HEK293 (cell line): ENCODE data around the gene NAA80.

Experiments
- CTCF ChIA-PET: fragments of 350-600 bp; formaldehyde crosslinking; extraction: SDS; loops from one replicate; lab custom pipeline; 2021; ENCODE audit warnings: antibody characterized with exemption; lab: Yijun Ruan, JAX
- POLR2A ChIA-PET: fragments of 300-600 bp; formaldehyde crosslinking; extraction: SDS; loops from one replicate; lab custom pipeline; 2020; ENCODE audit warnings: antibody characterized with exemption, inconsistent platforms; lab: Yijun Ruan, JAX
- H3K27ac ChIP-seq: fragments of 200-500 bp; sonication (Bioruptor generic); 2 replicates; pipeline ENCODE4 v1.5.1; 2014; ENCODE audit warnings: low read depth, low read length, control low read depth, inconsistent platforms; ENCODE audit errors: extremely low read depth
- H3K36me3 ChIP-seq, 2 experiments: fragments of 200-500 bp in 1 of 2; sonication (Bioruptor generic) in 1 of 2; 1 replicate in 1 of 2; 2 replicates in 1 of 2; pipeline ENCODE4 v1.5.1; 2014 to 2017; ENCODE audit warnings: inconsistent platforms in 2 of 2, low read length in 2 of 2; ENCODE audit not compliant: control insufficient read depth in 2 of 2, insufficient read depth in 1 of 2
- H3K4me1 ChIP-seq: fragments of 200-500 bp; sonication (Bioruptor generic); 2 replicates; pipeline ENCODE4 v1.5.1; 2014; ENCODE audit warnings: mild to moderate bottlenecking, low read length, inconsistent platforms; ENCODE audit not compliant: control insufficient read depth, insufficient read depth
- H3K4me3 ChIP-seq: 2 replicates; pipeline ENCODE4 v1.5.1; 2011; ENCODE audit warnings: low read depth, mild to moderate bottlenecking, control low read depth, low read length, moderate library complexity
- H3K9me3 ChIP-seq: fragments of 200-500 bp; sonication (Bioruptor generic); 2 replicates; pipeline ENCODE4 v1.5.1; 2014; ENCODE audit warnings: low read depth, low read length, inconsistent platforms; ENCODE audit not compliant: control insufficient read depth, insufficient read depth
- GLIS2 ChIP-seq: fragments of 450-650 bp; formaldehyde crosslinking; IDR thresholded peaks from 2 replicates; pipeline ENCODE4 v1.5.1; 2016; ENCODE audit warnings: missing biosample characterization, missing genetic modification characterization
- KLF9 ChIP-seq: fragments of 450-650 bp; formaldehyde crosslinking; IDR thresholded peaks from 2 replicates; pipeline ENCODE4 v1.5.1; 2016; ENCODE audit warnings: missing biosample characterization, missing genetic modification characterization, low read depth
- OSR2 ChIP-seq: fragments of 450-650 bp; formaldehyde crosslinking; IDR thresholded peaks from 2 replicates; pipeline ENCODE4 v1.5.1; 2016; ENCODE audit warnings: missing biosample characterization, missing genetic modification characterization
- REPIN1 ChIP-seq: fragments of 450-650 bp; formaldehyde crosslinking; IDR thresholded peaks from 2 replicates; pipeline ENCODE4 v1.5.1; 2017; ENCODE audit warnings: missing biosample characterization, missing genetic modification characterization, low read depth
- SCRT1 ChIP-seq: fragments of 450-650 bp; formaldehyde crosslinking; IDR thresholded peaks from 2 replicates; pipeline ENCODE4 v1.5.1; 2016; ENCODE audit warnings: missing biosample characterization, missing genetic modification characterization, borderline replicate concordance
- SCRT2 ChIP-seq: fragments of 450-650 bp; formaldehyde crosslinking; IDR thresholded peaks from 2 replicates; pipeline ENCODE4 v1.5.1; 2016; ENCODE audit warnings: missing biosample characterization, missing genetic modification characterization
- SP2 ChIP-seq: fragments of 450-650 bp; formaldehyde crosslinking; IDR thresholded peaks from 2 replicates; pipeline ENCODE4 v1.5.1; 2016; ENCODE audit warnings: missing biosample characterization, missing genetic modification characterization
- YY2 ChIP-seq: fragments of 450-650 bp; formaldehyde crosslinking; IDR thresholded peaks from 2 replicates; pipeline ENCODE4 v1.5.1; 2016; ENCODE audit warnings: missing biosample characterization, missing genetic modification characterization
- ZBTB20 ChIP-seq: fragments of 450-650 bp; formaldehyde crosslinking; IDR thresholded peaks from 2 replicates; pipeline ENCODE4 v1.5.1; 2016; ENCODE audit warnings: missing biosample characterization, missing genetic modification characterization
- ZBTB48 ChIP-seq: fragments of 450-650 bp; formaldehyde crosslinking; IDR thresholded peaks from 2 replicates; pipeline ENCODE4 v1.5.1; 2016; ENCODE audit warnings: missing biosample characterization, missing genetic modification characterization
- ZBTB7A ChIP-seq: fragments of 450-650 bp; formaldehyde crosslinking; IDR thresholded peaks from 2 replicates; pipeline ENCODE4 v1.5.1; 2016; ENCODE audit warnings: low read depth, missing biosample characterization, missing genetic modification characterization
- ZFHX2 ChIP-seq: fragments of 450-650 bp; formaldehyde crosslinking; conservative IDR thresholded peaks from 2 replicates; pipeline ENCODE4 v1.5.1; 2016; ENCODE audit warnings: missing biosample characterization, missing genetic modification characterization
- ZIC2 ChIP-seq: fragments of 450-650 bp; formaldehyde crosslinking; IDR thresholded peaks from 2 replicates; pipeline ENCODE4 v1.5.1; 2016; ENCODE audit warnings: missing biosample characterization, missing genetic modification characterization
- ZNF121 ChIP-seq: fragments of 450-650 bp; formaldehyde crosslinking; IDR thresholded peaks from 2 replicates; pipeline ENCODE4 v1.5.1; 2016; ENCODE audit warnings: missing biosample characterization, missing genetic modification characterization
- ZNF391 ChIP-seq: fragments of 450-650 bp; formaldehyde crosslinking; IDR thresholded peaks from 2 replicates; pipeline ENCODE4 v1.5.1; 2016; ENCODE audit warnings: low read depth, missing biosample characterization, missing genetic modification characterization, borderline replicate concordance
- ZNF571 ChIP-seq: fragments of 450-650 bp; formaldehyde crosslinking; IDR thresholded peaks from 2 replicates; pipeline ENCODE4 v1.5.0; 2017; ENCODE audit warnings: missing biosample characterization, missing genetic modification characterization
- ZNF76 ChIP-seq: fragments of 450-650 bp; formaldehyde crosslinking; IDR thresholded peaks from 2 replicates; pipeline ENCODE4; 2016; ENCODE audit warnings: low read depth, missing biosample characterization, missing genetic modification characterization, borderline replicate concordance
- ZXDB ChIP-seq: fragments of 450-650 bp; formaldehyde crosslinking; IDR thresholded peaks from 2 replicates; pipeline ENCODE4 v1.5.1; 2016; ENCODE audit warnings: missing biosample characterization, missing genetic modification characterization
- TF ChIP-seq, protein P1 (sequence below): fragments of 450-650 bp; formaldehyde crosslinking; IDR thresholded peaks from 2 replicates; pipeline ENCODE4 v1.5.1; 2017; ENCODE audit warnings: missing biosample characterization, mild to moderate bottlenecking, missing genetic modification characterization, moderate library complexity
- TF ChIP-seq, protein P2 (sequence below): fragments of 450-650 bp; formaldehyde crosslinking; IDR thresholded peaks from 2 replicates; pipeline ENCODE4 v1.5.1; 2016; ENCODE audit warnings: missing biosample characterization, missing genetic modification characterization
- TF ChIP-seq, protein P3 (sequence below): fragments of 450-650 bp; formaldehyde crosslinking; IDR thresholded peaks from 2 replicates; pipeline ENCODE4 v1.5.1; 2016; ENCODE audit warnings: missing biosample characterization, missing genetic modification characterization, borderline replicate concordance

The NAA80 gene

DNA sequence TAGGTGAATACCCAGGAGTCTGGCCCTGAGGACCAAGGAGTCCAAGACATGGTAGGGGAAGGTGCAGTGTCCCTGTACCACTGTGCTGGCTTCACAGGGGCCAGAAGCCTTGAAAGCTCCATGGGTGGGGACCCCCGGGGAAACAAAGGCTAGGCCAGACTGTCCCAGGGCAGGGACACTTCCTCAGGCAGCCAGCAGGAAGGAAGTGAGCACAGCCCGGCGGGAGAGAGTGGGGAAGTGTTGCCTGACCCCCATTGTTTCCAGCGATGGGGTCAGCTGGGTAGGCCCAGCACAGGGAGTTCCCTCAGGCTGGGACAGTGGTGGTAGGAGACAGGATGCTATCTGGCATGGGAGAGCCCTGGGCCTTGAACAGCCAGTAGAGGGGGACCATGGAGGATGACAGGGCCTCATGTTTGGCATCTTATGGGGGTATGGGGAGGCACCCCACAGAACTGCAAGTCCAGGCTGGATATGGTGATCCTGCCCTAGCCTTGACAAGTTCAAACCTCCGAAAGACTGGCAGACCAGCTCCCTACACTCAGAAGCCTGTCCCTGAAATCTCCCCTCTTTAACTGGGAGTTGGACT is 24.5 kb upstream of the NAA80 start:
- CTCF ChIA-PET: interaction anchor here (0.6 to 3.0 kb wide), 13 partner anchors 10 to 129 kb away, joined by 3 to 21 read pairs (median 5); partner anchors contain the start of genes HYAL3, LSMEM2 and NAA80
- peaks cover 3 to 50% of the 10 kb centered on the region in 2 experiments; a peak in 2 of 3 replicates for H3K36me3 ChIP-seq
- H3K4me1 ChIP-seq: no peaks in the 10 kb centered on the region
- H3K27ac ChIP-seq: no peak overlapping the region
- H3K9me3 ChIP-seq: no peaks in the 10 kb centered on the region
- POLR2A ChIA-PET: interaction anchor here (0.9 to 2.8 kb wide), 5 partner anchors 14 to 129 kb away, joined by 3 to 12 read pairs (median 5); partner anchors contain the start of genes HYAL3 and NAA80
- TF ChIP-seq, protein P1, sequence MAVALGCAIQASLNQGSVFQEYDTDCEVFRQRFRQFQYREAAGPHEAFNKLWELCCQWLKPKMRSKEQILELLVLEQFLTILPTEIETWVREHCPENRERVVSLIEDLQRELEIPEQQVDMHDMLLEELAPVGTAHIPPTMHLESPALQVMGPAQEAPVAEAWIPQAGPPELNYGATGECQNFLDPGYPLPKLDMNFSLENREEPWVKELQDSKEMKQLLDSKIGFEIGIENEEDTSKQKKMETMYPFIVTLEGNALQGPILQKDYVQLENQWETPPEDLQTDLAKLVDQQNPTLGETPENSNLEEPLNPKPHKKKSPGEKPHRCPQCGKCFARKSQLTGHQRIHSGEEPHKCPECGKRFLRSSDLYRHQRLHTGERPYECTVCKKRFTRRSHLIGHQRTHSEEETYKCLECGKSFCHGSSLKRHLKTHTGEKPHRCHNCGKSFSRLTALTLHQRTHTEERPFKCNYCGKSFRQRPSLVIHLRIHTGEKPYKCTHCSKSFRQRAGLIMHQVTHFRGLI (tag by site-specific recombination): no peak
- TF ChIP-seq GLIS2 (tag by site-specific recombination): peak; percentile 35; the same call in 1 of the 2 replicates
- TF ChIP-seq ZIC2 (tag by site-specific recombination): 0 out of 2 replicates have a peak, but pooled peaks have one; percentile 38
- no peak overlapping the region for H3K4me3 ChIP-seq

DNA sequence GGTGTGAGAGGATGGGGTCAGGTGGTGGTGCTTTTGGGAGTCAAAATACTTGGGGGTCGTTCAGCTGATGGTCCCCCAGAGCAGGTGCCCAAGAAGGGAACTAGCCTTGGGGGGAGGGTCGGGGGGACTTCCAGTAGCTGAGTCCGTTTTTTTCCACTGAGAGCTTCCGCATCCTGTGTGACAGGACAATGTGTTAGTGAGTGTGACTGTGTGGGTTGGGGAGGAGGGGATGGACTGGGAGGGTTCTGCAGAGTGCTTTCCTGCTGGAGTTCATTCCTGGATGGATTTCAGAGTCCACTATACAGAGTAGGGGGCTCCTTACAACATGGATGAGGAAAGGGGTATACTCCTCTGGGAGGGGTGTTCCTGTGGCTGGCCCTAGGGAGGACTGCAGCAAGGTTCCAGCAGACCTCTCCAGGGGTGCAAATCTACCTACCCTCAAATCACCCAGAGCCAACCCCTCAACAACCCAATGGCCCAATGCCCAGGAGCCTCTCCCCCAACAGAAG is 23.9 kb upstream of the NAA80 start:
- no peak overlapping the region for H3K27ac ChIP-seq
- CTCF ChIA-PET: interaction anchor here (0.6 to 3.0 kb wide), 6 partner anchors 11 to 1107 kb away, joined by 3 to 21 read pairs (median 4); partner anchors contain the start of genes HYAL3 and NAA80
- TF ChIP-seq KLF9 (tag by site-specific recombination): no peak
- no peak for TF ChIP-seq SCRT2 (tag by site-specific recombination)
- peak; percentile 88 for TF ChIP-seq ZBTB20 (tag by site-specific recombination)
- no peak for TF ChIP-seq OSR2 (tag by site-specific recombination)
- POLR2A ChIA-PET: interaction anchor here (2.5 to 3.2 kb wide), 3 partner anchors 14 to 27 kb away, joined by 7 to 17 read pairs (median 12); partner anchors contain the start of genes HYAL3 and NAA80
- H3K9me3 ChIP-seq: no peaks in the 10 kb centered on the region
- no peaks in the 10 kb centered on the region for H3K4me1 ChIP-seq
- peaks cover 3 to 55% of the 10 kb centered on the region in 2 experiments; a peak in 2 of 3 replicates for H3K36me3 ChIP-seq
- no peak overlapping the region for H3K4me3 ChIP-seq

DNA sequence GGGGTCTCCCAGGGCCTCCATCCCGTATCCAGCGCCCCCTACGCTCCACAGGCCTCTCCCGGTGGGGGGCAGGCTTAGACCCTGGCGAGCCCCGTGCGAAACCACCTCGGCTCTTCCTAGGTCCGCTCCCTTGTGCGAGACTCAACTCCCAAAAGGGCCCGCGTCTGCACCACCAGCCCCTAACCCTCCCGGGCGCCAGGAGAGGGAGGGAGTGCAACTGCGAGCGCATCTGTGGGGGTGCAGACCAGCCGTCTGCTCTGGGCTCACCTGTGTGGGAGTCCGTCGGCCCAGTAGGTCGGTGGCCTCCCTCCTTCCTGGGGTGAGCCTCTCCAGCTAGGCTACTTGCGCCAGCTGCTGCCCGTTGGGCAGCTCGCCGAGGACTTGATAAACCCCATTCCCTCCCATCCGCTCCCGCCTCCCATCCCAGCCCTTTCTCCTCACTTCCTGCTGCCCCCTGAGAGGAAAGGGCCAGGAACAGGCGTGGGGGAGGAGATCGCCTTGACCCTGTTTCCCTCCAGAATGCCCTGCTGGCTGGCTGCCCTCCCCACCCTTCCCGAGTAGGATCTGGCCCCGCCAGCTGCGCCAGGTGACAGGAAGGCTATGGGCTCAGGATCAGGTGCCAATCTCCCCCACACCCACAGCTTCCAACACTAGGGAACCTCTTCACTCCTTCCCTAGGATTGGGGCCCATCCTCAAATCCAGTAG is 23.3 kb upstream of the NAA80 start, which contains the start of gene HYAL2:
HYAL2 (minus strand) TSS at position 360 of the 706 bp plus-strand sequence. CDS start 2,256 bp downstream, outside the sequence.
- Histone ChIP-seq H3K4me3 (peak within 1 kb of the TSS; percentile 62), H3K4me1 (no peaks in the 10 kb centered on the region), H3K9me3 (no peaks in the 10 kb centered on the region), H3K27ac (peak within 1 kb of the TSS; percentile 95), H3K36me3 (peaks cover 3 to 59% of the 10 kb centered on the region in 2 experiments; a peak in 2 of 3 replicates)
- TF ChIP-seq ZFHX2 (tag by site-specific recombination): peak; percentile 15; the same call in 1 of the 2 replicates
- TF ChIP-seq ZNF76 (tag by site-specific recombination): no peak
- POLR2A ChIA-PET: interaction anchor here (2.5 to 3.2 kb wide), 3 partner anchors 15 to 27 kb away, joined by 7 to 17 read pairs (median 12); partner anchors contain the start of genes HYAL3 and NAA80
- CTCF ChIA-PET: interaction anchor here (0.5 to 3.0 kb wide), 8 partner anchors 11 to 1200 kb away, joined by 3 to 21 read pairs (median 4); partner anchors contain the start of genes HYAL3 and NAA80

DNA sequence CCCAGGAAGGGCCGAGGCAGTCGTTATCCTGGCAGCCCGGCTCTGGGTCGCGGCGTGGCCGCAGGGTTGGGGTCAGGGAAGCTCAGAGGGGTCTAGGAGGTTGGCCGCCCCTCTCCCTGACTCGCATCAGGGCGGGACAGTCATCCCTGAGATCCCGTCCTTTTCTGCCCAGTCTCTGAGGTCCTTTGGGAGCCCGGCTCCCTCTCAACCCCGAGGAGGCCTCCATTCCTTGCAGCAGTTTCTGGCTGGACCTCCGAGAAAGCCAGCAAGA is 22.8 kb upstream of the NAA80 start:
- H3K9me3 ChIP-seq: no peaks in the 10 kb centered on the region
- POLR2A ChIA-PET: interaction anchor here (0.7 to 3.2 kb wide), 3 partner anchors 15 to 30 kb away, joined by 3 to 17 read pairs (median 7); partner anchors contain the start of gene IFRD2
- H3K36me3 ChIP-seq: peaks cover 3 to 63% of the 10 kb centered on the region in 2 experiments; a peak in 2 of 3 replicates
- no peak overlapping the region; the same call in 1 of the 2 replicates for H3K27ac ChIP-seq
- peaks cover 2% of the 10 kb centered on the region; the same call in 1 of the 2 replicates for H3K4me1 ChIP-seq
- no peak overlapping the region for H3K4me3 ChIP-seq
- CTCF ChIA-PET: interaction anchor here (0.5 to 1.7 kb wide), 5 partner anchors 11 to 1200 kb away, joined by 3 to 7 read pairs (median 4); partner anchors contain the start of genes HYAL3 and NAA80
- TF ChIP-seq, protein P2, sequence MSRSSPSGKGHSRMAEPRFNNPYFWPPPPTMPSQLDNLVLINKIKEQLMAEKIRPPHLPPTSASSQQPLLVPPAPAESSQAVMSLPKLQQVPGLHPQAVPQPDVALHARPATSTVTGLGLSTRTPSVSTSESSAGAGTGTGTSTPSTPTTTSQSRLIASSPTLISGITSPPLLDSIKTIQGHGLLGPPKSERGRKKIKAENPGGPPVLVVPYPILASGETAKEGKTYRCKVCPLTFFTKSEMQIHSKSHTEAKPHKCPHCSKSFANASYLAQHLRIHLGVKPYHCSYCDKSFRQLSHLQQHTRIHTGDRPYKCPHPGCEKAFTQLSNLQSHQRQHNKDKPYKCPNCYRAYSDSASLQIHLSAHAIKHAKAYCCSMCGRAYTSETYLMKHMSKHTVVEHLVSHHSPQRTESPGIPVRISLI (tag by site-specific recombination): no peak
- TF ChIP-seq ZNF391 (tag by site-specific recombination) (no peak), ZNF121 (tag by site-specific recombination) (no peak), ZXDB (no peak), SCRT1 (tag by site-specific recombination) (no peak), SP2 (tag by site-specific recombination) (no peak), REPIN1 (tag by site-specific recombination) (no peak), YY2 (tag by site-specific recombination) (no peak), ZNF571 (tag by site-specific recombination) (no peak), ZBTB7A (tag by site-specific recombination) (no peak), ZBTB48 (tag by site-specific recombination) (no peak)
- TF ChIP-seq, protein P3, sequence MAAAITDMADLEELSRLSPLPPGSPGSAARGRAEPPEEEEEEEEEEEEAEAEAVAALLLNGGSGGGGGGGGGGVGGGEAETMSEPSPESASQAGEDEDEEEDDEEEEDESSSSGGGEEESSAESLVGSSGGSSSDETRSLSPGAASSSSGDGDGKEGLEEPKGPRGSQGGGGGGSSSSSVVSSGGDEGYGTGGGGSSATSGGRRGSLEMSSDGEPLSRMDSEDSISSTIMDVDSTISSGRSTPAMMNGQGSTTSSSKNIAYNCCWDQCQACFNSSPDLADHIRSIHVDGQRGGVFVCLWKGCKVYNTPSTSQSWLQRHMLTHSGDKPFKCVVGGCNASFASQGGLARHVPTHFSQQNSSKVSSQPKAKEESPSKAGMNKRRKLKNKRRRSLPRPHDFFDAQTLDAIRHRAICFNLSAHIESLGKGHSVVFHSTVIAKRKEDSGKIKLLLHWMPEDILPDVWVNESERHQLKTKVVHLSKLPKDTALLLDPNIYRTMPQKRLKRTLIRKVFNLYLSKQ (tag by site-specific recombination): no peak
